WTC11 (cell line): ENCODE data around the gene KIF13A. TPM values are rescaled to one million over a fixed set of nuclear protein-coding genes. Genes with fewer than 3 reads are reported as not detected.
"Not testable (repeated sequence)": the region's sequence is repeated elsewhere in the genome, so short reads cannot be mapped to it uniquely, and the experiment has no call there.

Experiments
- ATAC-seq: fragments of 200-7000 bp; cut with Tn5 transposase; 2 replicates; pipeline ENCODE4 v1.10.0; 2021; ENCODE audit warnings: mild to moderate bottlenecking, moderate library complexity
- CTCF ChIA-PET: fragments of 300-600 bp; sonication (Branson Sonifier 250); formaldehyde crosslinking; loops from one replicate; lab custom pipeline; 2021; ENCODE audit warnings: antibody characterized with exemption; lab: Charles Lee
- POLR2A ChIA-PET: fragments of 350-600 bp; sonication (Branson Sonifier 250); formaldehyde crosslinking; loops from one replicate; lab custom pipeline; 2021; ENCODE audit warnings: antibody characterized with exemption; lab: Charles Lee
- DNase-seq: peaks from one replicate; pipeline ENCODE4 v3.0.0; 2021; ENCODE audit warnings: low spot score
- H3K27ac Mint-ChIP-seq: 2 replicates; pipeline ENCODE4 v1.8.0; 2021; ENCODE audit warnings: mixed read lengths
- H3K27me3 Mint-ChIP-seq: 2 replicates; pipeline ENCODE4 v1.8.0; 2021; ENCODE audit warnings: low read depth, mild to moderate bottlenecking, moderate library complexity, mixed read lengths
- H3K36me3 Mint-ChIP-seq: 2 replicates; pipeline ENCODE4 v1.8.0; 2021; ENCODE audit warnings: mixed read lengths
- H3K4me1 Mint-ChIP-seq: 2 replicates; pipeline ENCODE4 v1.8.0; 2022; ENCODE audit warnings: mixed read lengths
- H3K4me3 Mint-ChIP-seq: 2 replicates; pipeline ENCODE4 v1.8.0; 2021; ENCODE audit warnings: mild to moderate bottlenecking, moderate library complexity, mixed read lengths
- H3K9me3 Mint-ChIP-seq: 2 replicates; pipeline ENCODE4 v1.8.0; 2021; ENCODE audit warnings: mixed read lengths
- AFF4 ChIP-seq: sonication (generic); formaldehyde crosslinking; IDR thresholded peaks from 2 replicates; pipeline ENCODE4 v1.8.1; 2023; ENCODE audit warnings: mild to moderate bottlenecking, missing genetic modification reagents, borderline replicate concordance
- ATF6 ChIP-seq: sonication (generic); formaldehyde crosslinking; IDR thresholded peaks from 2 replicates; pipeline ENCODE4 v1.8.1; 2023; ENCODE audit warnings: mild to moderate bottlenecking, missing genetic modification reagents
- ELF4 ChIP-seq: sonication (generic); formaldehyde crosslinking; IDR thresholded peaks from 2 replicates; pipeline ENCODE4 v1.8.1; 2022; ENCODE audit warnings: low read depth, mild to moderate bottlenecking, moderate library complexity, missing genetic modification reagents
- FOXP4 ChIP-seq: sonication (generic); formaldehyde crosslinking; IDR thresholded peaks from 2 replicates; pipeline ENCODE4 v1.8.0; 2022; ENCODE audit warnings: mild to moderate bottlenecking, missing genetic modification reagents
- IRF2 ChIP-seq: sonication (generic); formaldehyde crosslinking; IDR thresholded peaks from 2 replicates; pipeline ENCODE4 v1.8.0; 2022; ENCODE audit warnings: low read depth, missing genetic modification reagents, borderline replicate concordance
- JUN ChIP-seq: sonication (generic); formaldehyde crosslinking; IDR thresholded peaks from 2 replicates; pipeline ENCODE4 v1.8.0; 2023; ENCODE audit warnings: mild to moderate bottlenecking, missing genetic modification reagents
- MLX ChIP-seq: sonication (generic); formaldehyde crosslinking; IDR thresholded peaks from 2 replicates; pipeline ENCODE4 v1.8.1; 2023; ENCODE audit warnings: mild to moderate bottlenecking, missing genetic modification reagents, moderate library complexity
- NR1H2 ChIP-seq: sonication (generic); formaldehyde crosslinking; IDR thresholded peaks from 2 replicates; pipeline ENCODE4 v1.9.0; 2021; ENCODE audit warnings: mild to moderate bottlenecking, moderate library complexity, missing genetic modification reagents
- NR3C1 ChIP-seq: sonication (generic); formaldehyde crosslinking; conservative IDR thresholded peaks from 2 replicates; pipeline ENCODE4 v1.8.1; 2023; ENCODE audit warnings: low read depth, mild to moderate bottlenecking, missing genetic modification reagents
- RELA ChIP-seq: sonication (generic); formaldehyde crosslinking; IDR thresholded peaks from 2 replicates; pipeline ENCODE4 v1.8.1; 2022; ENCODE audit warnings: missing genetic modification reagents, mild to moderate bottlenecking, borderline replicate concordance
- RORB ChIP-seq: fragments of 250-450 bp; sonication (Bioruptor Pico); IDR thresholded peaks from 2 replicates; pipeline ENCODE4 v1.9.0; 2021; ENCODE audit warnings: mild to moderate bottlenecking
- ZNF219 ChIP-seq: sonication (generic); formaldehyde crosslinking; IDR thresholded peaks from 2 replicates; pipeline ENCODE4 v1.8.0; 2023; ENCODE audit warnings: missing genetic modification reagents, mild to moderate bottlenecking, borderline replicate concordance
- ZNF512 ChIP-seq: sonication (generic); formaldehyde crosslinking; IDR thresholded peaks from 2 replicates; pipeline ENCODE4 v1.8.1; 2022; ENCODE audit warnings: missing genetic modification reagents, borderline replicate concordance
- total RNA-seq: library from RNA; stranded (reverse); gene quantifications from 3 replicates; pipeline ENCODE4 v1.2.3, GENCODE V29; 2021

The KIF13A gene
- total RNA-seq, 1 experiment from 2014 or later: 32.7 TPM

- CTCF ChIA-PET: no interaction called here
- Mint-ChIP-seq H3K27me3 (no peaks in the 10 kb centered on the region), H3K9me3 (peaks cover 20% of the 10 kb centered on the region), H3K36me3 (peaks cover 56% of the 10 kb centered on the region), H3K4me1 (0 out of 2 replicates have a peak, but pooled peaks cover 2% of the 10 kb centered on the region), H3K27ac (no peak overlapping the region), H3K4me3 (no peak overlapping the region)
- DNase-seq: no peak
- POLR2A ChIA-PET: no interaction called here
- TF ChIP-seq IRF2 (CRISPR knock-in tag) (no peak), ZNF219 (CRISPR knock-in tag) (no peak), ATF6 (CRISPR knock-in tag) (no peak)
- ATAC-seq: no peak
These were observed 178.8 kb downstream of the KIF13A start for GRCh38 chr6:17808609-17809008.

GRCh38 chr6:17807431-17807830 is 180.0 kb downstream of the KIF13A start:
- DNase-seq, H3K4me3 Mint-ChIP-seq, H3K4me1 Mint-ChIP-seq, H3K27me3 Mint-ChIP-seq, CTCF ChIA-PET, H3K27ac Mint-ChIP-seq, POLR2A ChIA-PET, ATAC-seq: not testable (repeated sequence)
- H3K9me3 Mint-ChIP-seq: peaks cover 14% of the 10 kb centered on the region
- H3K36me3 Mint-ChIP-seq: peaks cover 51% of the 10 kb centered on the region

GRCh38 chr6:17803409-17803808 is 184.0 kb downstream of the KIF13A start:
- 0 out of 2 replicates have a peak, but pooled peaks cover 2% of the 10 kb centered on the region for H3K4me1 Mint-ChIP-seq
- ATAC-seq: no peak
- peaks cover 64% of the 10 kb centered on the region for H3K36me3 Mint-ChIP-seq
- TF ChIP-seq NR1H2 (CRISPR knock-in tag): no peak
- no peak for TF ChIP-seq RELA (CRISPR knock-in tag)
- TF ChIP-seq MLX: no peak
- no peak for TF ChIP-seq NR3C1 (CRISPR knock-in tag)
- H3K4me3 Mint-ChIP-seq: no peak overlapping the region
- ChIA-PET CTCF (interaction anchor here (0.6 to 2.4 kb wide), 10 partner anchors 8 to 318 kb away, joined by 3 to 17 read pairs (median 3); no protein-coding TSS in a partner anchor), POLR2A (no interaction called here)
- peaks cover 12% of the 10 kb centered on the region for H3K9me3 Mint-ChIP-seq
- no peaks in the 10 kb centered on the region for H3K27me3 Mint-ChIP-seq
- no peak overlapping the region for H3K27ac Mint-ChIP-seq
- DNase-seq: no peak

- Mint-ChIP-seq H3K4me3 (no peak overlapping the region), H3K4me1 (no peaks in the 10 kb centered on the region), H3K36me3 (peaks cover 67% of the 10 kb centered on the region), H3K27ac (no peak overlapping the region), H3K27me3 (no peaks in the 10 kb centered on the region), H3K9me3 (no peaks in the 10 kb centered on the region)
- ChIA-PET CTCF (no interaction called here), POLR2A (no interaction called here)
- DNase-seq (no peak), ATAC-seq (no peak)
- TF ChIP-seq ZNF512 (CRISPR knock-in tag): no peak
- TF ChIP-seq RORB (CRISPR knock-in tag): no peak
- no peak for TF ChIP-seq ELF4 (CRISPR knock-in tag)
- TF ChIP-seq JUN: no peak
- TF ChIP-seq FOXP4 (CRISPR knock-in tag): no peak
- TF ChIP-seq AFF4 (CRISPR knock-in tag): no peak
These were observed 188.8 kb downstream of the KIF13A start for GRCh38 chr6:17798477-17799154.
